Mammary epithelial cell (primary cell): Measurements from ENCODE around the gene VMAC.

ENCODE experiments used
- CTCF ChIP-seq, 2 donors: IDR thresholded peaks in 1 of 2; conservative IDR thresholded peaks in 1 of 2; 2 replicates each; pipeline ENCODE4 v1.5.1; 2011 to 2012; ENCODE audit warnings: inconsistent platforms in 2 of 2, low read length in 2 of 2, mild to moderate bottlenecking in 2 of 2, control low read depth in 1 of 2, low read depth in 1 of 2; ENCODE audit not compliant: insufficient read depth in 1 of 2; ENCODE audit errors: extremely low read depth in 1 of 2
- EZH2 ChIP-seq: IDR thresholded peaks from 2 replicates; pipeline ENCODE4 v1.6.1; 2012; ENCODE audit warnings: low read length, inconsistent platforms, borderline replicate concordance

GRCh38 chr19:5914358-5914774 lies 9.7 kb downstream of the VMAC start:
- TF ChIP-seq CTCF (conservative IDR thresholded peaks at IDR 0.05 in 1 of 2, IDR thresholded peaks at IDR 0.05 in 1 of 2; ENCODE audit: extremely low read depth in 1 of 2, insufficient read depth in 1 of 2, low read depth in 1 of 2, low read length in 2 of 2) (no peak), EZH2 (no peak)
